DND-41 (cell line): Measurements from ENCODE around the gene PKD1.

Experiments
- ATAC-seq: fragments of 200-7000 bp; cut with Tn5 transposase; 3 replicates; pipeline ENCODE4 v1.9.1; 2021; ENCODE audit warnings: low read depth; ENCODE audit not compliant: insufficient read depth
- DNase-seq: peaks from one replicate; pipeline ENCODE4 v3.0.0-alpha.2; 2020
- H2AFZ ChIP-seq: 2 replicates; pipeline ENCODE4 v1.6.0; 2012; ENCODE audit warnings: low read depth, low read length
- H3K27ac ChIP-seq: 2 replicates; pipeline ENCODE4 v1.5.1; 2012; ENCODE audit warnings: low read length, inconsistent platforms
- H3K27me3 ChIP-seq: fragments of 200-600 bp; sonication (generic); 2 replicates; pipeline ENCODE4 v1.6.0; 2012; ENCODE audit warnings: low read length, mild to moderate bottlenecking, inconsistent platforms; ENCODE audit not compliant: insufficient read depth, poor library complexity
- H3K36me3 ChIP-seq: 2 replicates; pipeline ENCODE4 v1.5.1; 2012; ENCODE audit warnings: low read length, inconsistent platforms; ENCODE audit not compliant: insufficient read depth
- H3K4me1 ChIP-seq: 2 replicates; pipeline ENCODE4 v1.5.1; 2012; ENCODE audit warnings: mild to moderate bottlenecking, low read length; ENCODE audit not compliant: insufficient read depth
- H3K4me2 ChIP-seq: 2 replicates; pipeline ENCODE4 v1.6.0; 2012; ENCODE audit warnings: mild to moderate bottlenecking, moderate library complexity, low read length, inconsistent platforms; ENCODE audit not compliant: insufficient read depth
- H3K4me3 ChIP-seq, 2 experiments: fragments of 200-600 bp in 1 of 2; shearing (Covaris generic) in 1 of 2; 2 replicates each; pipeline ENCODE4 v1.5.1; 2012 to 2016; ENCODE audit warnings: inconsistent platforms in 2 of 2, low read length in 2 of 2, mild to moderate bottlenecking in 2 of 2, low read depth in 1 of 2, moderate library complexity in 1 of 2
- H3K79me2 ChIP-seq: 2 replicates; pipeline ENCODE4 v1.6.0; 2012; ENCODE audit warnings: low read length, inconsistent platforms; ENCODE audit not compliant: insufficient read depth
- H3K9ac ChIP-seq: 2 replicates; pipeline ENCODE4 v1.6.0; 2012; ENCODE audit warnings: low read depth, mild to moderate bottlenecking, inconsistent platforms, low read length, moderate library complexity
- H3K9me3 ChIP-seq: 2 replicates; pipeline ENCODE4 v1.5.1; 2012; ENCODE audit warnings: low read length, moderate library complexity, mild to moderate bottlenecking, inconsistent platforms; ENCODE audit not compliant: insufficient read depth, severe bottlenecking
- H4K20me1 ChIP-seq: 2 replicates; pipeline ENCODE4 v1.6.0; 2012; ENCODE audit warnings: low read length; ENCODE audit not compliant: insufficient read depth
- CTCF ChIP-seq: IDR thresholded peaks from 2 replicates; pipeline ENCODE4 v1.5.1; 2012; ENCODE audit warnings: borderline replicate concordance, low read length, moderate library complexity, mild to moderate bottlenecking; ENCODE audit not compliant: poor library complexity, severe bottlenecking; ENCODE audit errors: extremely low read depth
- EZH2 ChIP-seq: IDR thresholded peaks from 3 replicates; pipeline ENCODE4 v1.6.1; 2012; ENCODE audit warnings: borderline replicate concordance, low read depth, mild to moderate bottlenecking, moderate library complexity, low read length, inconsistent platforms; ENCODE audit not compliant: severe bottlenecking

PKD1 gene

GRCh38 chr16:2071454-2072202, 64.1 kb downstream of the PKD1 start:
- peaks cover 80% of the 10 kb centered on the region for H3K36me3 ChIP-seq
- ATAC-seq (no peak), DNase-seq (no peak)
- no peaks in the 10 kb centered on the region for H3K79me2 ChIP-seq
- no peak overlapping the region for H3K27ac ChIP-seq
- H3K4me2 ChIP-seq: no peak overlapping the region
- no peak overlapping the region for H3K9ac ChIP-seq
- TF ChIP-seq EZH2: no peak
- peak; percentile 15 for TF ChIP-seq CTCF
- no peak overlapping the region for H2AFZ ChIP-seq
- no peaks in the 10 kb centered on the region for H3K9me3 ChIP-seq
- H3K4me3 ChIP-seq: no peak overlapping the region
- no peaks in the 10 kb centered on the region for H3K4me1 ChIP-seq
- no peaks in the 10 kb centered on the region for H3K27me3 ChIP-seq
- no peaks in the 10 kb centered on the region for H4K20me1 ChIP-seq

- H2AFZ ChIP-seq: no peak overlapping the region
- H3K4me2 ChIP-seq: no peak overlapping the region
- no peak overlapping the region for H3K9ac ChIP-seq
- H3K27ac ChIP-seq: no peak overlapping the region
- H3K9me3 ChIP-seq: no peaks in the 10 kb centered on the region
- ATAC-seq (no peak), DNase-seq (no peak)
- 0 out of 2 replicates have a peak, but pooled peaks cover under 1% of the 10 kb centered on the region for H4K20me1 ChIP-seq
- no peaks in the 10 kb centered on the region for H3K4me1 ChIP-seq
- no peak overlapping the region for H3K4me3 ChIP-seq
- no peaks in the 10 kb centered on the region for H3K79me2 ChIP-seq
- no peak for TF ChIP-seq CTCF
- TF ChIP-seq EZH2: no peak
- H3K36me3 ChIP-seq: peaks cover 81% of the 10 kb centered on the region
- H3K27me3 ChIP-seq: no peaks in the 10 kb centered on the region
Observed at GRCh38 chr16:2070576-2071453, 64.9 kb downstream of the PKD1 start.

- Histone ChIP-seq H2AFZ (no peak overlapping the region), H3K9me3 (no peaks in the 10 kb centered on the region), H3K4me2 (no peak overlapping the region), H3K4me1 (no peaks in the 10 kb centered on the region), H3K27me3 (no peaks in the 10 kb centered on the region), H3K4me3 (no peak overlapping the region), H3K79me2 (no peaks in the 10 kb centered on the region), H4K20me1 (0 out of 2 replicates have a peak, but pooled peaks cover 4% of the 10 kb centered on the region), H3K27ac (no peak overlapping the region), H3K9ac (no peak overlapping the region), H3K36me3 (peaks cover 66% of the 10 kb centered on the region)
- ATAC-seq: no peak
- no peak for DNase-seq
- no peak for TF ChIP-seq EZH2
- TF ChIP-seq CTCF: no peak
Observed at GRCh38 chr16:2066139-2066538, 69.6 kb downstream of the PKD1 start.
